NCI-H1417 treated with DMSO at 0.1 percent for 48 hours (cell line): ENCODE results near the gene MICAL1.

Source experiments
- DNase-seq: peaks from one replicate; lab custom pipeline; 2025; lab: John Stamatoyannopoulos, UW

Gene MICAL1, protein sequence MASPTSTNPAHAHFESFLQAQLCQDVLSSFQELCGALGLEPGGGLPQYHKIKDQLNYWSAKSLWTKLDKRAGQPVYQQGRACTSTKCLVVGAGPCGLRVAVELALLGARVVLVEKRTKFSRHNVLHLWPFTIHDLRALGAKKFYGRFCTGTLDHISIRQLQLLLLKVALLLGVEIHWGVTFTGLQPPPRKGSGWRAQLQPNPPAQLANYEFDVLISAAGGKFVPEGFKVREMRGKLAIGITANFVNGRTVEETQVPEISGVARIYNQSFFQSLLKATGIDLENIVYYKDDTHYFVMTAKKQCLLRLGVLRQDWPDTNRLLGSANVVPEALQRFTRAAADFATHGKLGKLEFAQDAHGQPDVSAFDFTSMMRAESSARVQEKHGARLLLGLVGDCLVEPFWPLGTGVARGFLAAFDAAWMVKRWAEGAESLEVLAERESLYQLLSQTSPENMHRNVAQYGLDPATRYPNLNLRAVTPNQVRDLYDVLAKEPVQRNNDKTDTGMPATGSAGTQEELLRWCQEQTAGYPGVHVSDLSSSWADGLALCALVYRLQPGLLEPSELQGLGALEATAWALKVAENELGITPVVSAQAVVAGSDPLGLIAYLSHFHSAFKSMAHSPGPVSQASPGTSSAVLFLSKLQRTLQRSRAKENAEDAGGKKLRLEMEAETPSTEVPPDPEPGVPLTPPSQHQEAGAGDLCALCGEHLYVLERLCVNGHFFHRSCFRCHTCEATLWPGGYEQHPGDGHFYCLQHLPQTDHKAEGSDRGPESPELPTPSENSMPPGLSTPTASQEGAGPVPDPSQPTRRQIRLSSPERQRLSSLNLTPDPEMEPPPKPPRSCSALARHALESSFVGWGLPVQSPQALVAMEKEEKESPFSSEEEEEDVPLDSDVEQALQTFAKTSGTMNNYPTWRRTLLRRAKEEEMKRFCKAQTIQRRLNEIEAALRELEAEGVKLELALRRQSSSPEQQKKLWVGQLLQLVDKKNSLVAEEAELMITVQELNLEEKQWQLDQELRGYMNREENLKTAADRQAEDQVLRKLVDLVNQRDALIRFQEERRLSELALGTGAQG

DNA sequence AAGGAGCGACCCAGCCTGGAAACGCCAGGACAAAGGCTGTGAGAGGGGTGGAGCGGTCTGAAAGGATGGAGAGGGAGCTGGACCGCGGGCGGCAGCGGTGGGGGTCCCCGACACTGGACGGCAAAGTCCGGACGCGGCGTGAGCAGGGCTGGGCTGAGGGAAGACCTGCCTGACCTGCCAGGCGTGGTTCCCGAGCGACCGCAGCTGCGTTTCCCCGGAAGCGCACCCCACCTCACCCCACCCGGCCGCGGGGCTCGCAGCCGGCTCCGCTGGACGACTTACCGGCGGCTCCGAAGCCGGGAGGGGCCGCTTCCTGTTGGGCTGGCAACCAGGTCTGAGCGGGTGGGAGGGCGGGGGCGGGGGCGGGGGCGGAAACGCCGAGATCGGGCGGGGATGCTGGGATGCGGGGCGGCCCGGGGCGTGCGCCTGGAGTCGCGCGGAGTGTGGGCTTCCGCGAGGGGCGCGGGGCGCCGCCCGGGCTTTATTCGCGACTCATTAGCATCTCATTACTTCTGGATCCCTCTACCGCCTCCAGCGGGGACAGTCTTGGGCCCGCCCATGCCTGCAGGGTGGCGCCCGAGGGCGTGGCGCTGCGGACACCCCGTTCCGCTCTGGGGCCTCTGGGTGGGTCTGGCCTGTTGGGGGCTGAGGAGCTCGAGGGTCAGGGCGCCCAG lies at the start of gene MICAL1:
Gene MICAL1 (minus strand): TSS at position 336 of the 674 bp plus-strand sequence. CDS start 1,576 bp downstream, outside the sequence.
- no peak for DNase-seq

DNA sequence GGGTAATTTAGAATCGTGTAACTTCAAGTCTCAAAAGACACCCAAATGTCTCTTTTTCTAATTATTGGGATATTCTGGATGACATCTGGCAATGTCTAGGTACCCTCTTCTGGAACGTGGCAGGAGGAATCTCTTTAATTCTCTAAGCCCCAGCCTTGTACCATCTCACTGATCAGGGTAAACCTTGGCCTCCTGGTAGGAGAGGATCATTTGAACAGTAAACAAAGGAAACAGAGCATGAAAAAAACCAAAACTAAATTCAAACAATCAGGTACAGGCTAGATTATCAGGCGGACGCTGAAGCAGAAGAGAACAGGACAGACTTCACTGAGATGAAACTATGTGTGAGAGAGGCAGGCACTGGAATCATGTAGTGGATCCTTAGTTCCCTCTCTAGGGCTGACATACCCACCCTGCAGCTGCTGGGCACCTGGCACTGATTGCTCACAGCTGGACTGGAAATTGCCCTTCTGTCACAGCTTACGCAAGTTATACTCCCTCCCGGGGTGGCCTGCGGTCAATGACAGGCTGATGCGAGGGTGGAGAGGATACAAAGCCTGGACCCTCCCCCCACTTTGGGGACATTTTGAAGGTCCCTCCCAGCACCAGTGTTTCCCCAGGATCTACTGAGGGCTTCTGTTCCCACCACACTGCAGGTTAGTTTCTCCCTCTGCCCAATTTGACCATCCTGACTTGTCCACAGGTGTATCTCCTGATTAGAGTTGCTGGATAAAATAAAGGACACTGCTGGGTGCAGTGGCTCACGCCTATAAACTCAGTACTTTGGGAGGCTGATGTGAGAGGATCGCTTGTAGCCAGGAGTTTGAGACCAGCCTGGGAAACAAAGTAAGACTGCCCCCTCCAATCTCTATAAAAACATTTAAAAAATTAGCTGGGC lies 48.0 kb upstream of the MICAL1 start:
- no peak for DNase-seq

DNA sequence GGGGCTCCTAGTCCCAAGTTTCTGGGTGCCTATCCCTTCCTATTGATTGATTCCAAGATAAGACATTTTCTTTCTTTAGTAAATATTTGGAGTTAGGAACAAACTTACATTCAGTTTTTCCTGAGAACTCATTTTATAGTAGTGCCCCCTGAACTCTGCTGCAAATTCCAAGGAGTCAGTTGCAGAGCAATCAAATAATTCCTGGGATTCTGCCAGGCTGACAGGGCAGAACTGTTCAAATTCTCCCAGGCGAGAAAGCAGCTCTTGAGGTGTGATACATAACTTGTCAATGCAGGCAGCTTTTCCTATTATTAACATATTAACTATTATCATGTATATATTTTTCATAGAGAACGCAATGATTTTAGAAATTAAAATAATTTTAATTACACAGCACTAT lies 43.4 kb upstream of the MICAL1 start:
- DNase-seq, result no peak

DNA sequence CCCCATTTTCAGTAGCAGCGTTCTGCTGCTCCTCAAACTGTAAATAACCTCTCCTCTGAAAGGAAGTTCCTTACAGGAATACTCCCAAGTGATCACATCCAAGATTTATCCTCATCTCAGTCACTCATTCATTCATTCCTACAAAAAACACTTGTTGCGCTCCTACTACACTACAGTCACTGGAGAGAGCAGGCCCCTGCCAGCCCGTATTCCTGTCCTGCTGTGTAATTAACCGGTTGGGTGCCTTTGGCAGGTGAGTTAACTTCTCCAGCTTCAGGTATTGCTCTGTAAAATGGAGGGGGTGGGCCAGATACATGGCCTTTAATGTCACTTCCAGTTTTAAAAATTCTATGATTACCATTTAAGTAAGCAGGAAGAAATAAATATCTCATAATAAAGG lies 42.5 kb upstream of the MICAL1 start:
- DNase-seq, result no peak

DNA sequence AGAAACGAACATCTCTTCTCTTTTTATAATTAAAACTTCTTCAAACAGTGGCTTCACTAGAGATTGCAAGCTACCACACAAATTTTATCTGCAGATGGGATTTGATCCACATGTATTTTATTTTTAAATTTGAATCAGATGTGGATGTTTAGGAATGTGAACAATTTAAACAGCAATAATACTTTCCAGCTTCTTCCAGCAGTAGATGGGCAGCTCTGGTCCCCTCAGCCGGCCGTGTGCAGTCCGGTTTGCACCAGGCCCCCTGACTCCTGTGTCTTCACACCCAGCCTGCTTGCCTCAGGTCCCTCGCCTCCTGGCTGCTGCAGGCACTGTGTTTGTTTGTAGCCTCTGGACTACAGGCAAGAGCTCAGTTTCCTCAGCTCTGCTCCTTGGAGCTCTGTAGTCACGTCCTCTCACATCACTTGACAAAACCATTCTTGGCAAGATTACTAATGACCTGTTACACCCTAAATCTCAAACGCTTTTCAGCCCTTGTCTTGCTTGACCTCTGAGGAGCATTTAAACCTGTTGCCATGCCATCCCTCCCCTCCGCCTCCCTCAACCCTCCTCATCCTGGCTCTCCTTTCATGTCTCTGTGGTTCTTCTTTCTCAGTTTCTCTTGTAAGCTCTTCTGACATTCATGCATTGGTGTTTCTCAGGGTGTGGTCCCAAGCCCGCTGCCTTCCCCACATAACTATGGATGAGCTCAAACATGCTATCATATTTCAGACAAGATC lies 40.6 kb upstream of the MICAL1 start:
- DNase-seq, result no peak

DNA sequence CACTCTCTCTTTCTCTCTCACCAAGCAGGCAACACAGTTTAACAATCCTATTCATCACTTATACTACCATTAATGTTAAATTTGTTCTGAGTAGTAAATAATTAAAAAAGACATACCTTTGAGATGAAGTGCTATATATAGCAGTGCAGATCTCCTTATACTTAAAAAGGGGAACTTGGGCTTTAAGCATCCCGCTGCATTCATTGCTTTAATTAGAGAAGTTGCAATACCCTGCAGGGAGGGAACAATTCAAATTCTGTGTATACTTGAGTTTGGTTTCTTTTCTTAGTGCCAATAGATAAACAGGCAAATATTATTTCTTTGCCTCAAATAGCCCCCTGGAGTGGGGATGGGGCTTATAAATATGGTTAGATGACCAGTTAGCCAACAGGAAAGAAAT lies 38.3 kb upstream of the MICAL1 start:
- DNase-seq, result no peak

DNA sequence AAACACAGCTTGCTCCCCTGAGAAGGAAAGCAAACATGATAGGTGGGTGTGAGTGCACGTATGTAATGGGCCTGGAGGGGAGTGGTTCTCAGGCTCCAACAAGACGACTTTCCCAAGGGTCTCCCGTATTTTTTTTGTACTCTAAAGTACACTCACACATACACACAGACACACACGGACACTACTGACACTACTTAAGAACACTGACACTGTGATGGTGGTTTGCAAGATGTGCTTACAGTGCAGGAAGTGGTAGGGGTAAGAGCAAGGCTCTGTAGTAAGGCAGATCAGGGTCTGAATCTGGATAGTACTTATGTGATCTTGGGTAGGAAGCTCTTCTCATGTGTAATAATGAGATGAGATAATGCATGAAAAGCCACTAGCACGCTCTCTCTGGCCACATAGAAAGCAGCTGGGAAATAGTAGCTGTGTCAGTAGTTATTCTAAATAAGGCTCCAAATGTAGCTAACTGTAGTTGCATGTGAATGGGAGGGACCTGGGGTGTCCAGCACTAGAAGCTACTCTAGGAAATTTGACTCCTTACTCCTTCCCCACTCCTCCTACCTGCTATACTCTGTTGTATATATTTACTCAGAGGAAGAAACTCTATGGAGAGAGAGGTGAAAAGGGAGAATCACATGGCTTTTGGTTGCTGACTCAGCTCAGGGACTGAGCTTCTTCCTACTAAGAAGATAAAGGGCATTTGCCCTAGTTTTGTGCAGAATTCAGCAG lies 35.8 kb upstream of the MICAL1 start:
- DNase-seq, result no peak

DNA sequence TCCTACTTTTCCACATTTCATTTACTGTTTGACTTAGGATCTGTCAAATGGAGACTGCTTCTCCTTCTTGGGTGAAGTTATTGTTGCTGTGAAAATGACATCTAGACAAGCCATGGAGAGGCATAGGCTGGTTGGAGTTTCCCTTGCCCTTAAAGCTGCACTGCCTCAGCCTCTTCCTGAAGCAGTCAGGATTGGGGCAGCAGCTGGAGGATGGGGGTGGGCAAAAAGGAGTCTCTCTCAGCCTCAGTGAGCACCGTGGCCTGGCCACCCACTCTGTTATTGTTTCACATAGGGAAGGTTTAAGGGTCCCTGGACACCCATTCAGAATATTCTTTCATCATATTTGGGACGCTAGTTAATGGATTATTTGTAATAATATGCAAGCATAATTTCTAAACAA lies 35.1 kb upstream of the MICAL1 start:
- no peak for DNase-seq

DNA sequence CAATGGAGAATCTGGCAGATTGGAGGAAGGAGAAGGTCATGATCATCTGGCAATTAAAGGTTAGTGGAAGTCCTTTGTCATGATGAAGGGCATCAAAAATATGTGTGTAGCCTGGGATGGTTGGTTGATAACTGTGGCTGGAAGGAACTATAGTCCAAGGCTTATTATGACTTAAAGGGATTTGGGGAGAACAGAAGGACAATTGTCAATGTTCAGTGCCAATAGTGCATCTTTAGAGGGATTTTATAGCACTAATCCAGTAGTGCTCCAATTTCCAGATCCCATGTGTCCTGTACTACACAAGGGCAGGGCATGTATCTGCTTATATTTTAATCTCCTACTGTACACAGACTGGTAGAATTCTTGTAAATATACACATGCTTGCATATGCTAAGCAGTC lies 32.4 kb upstream of the MICAL1 start:
- DNase-seq, result no peak

DNA sequence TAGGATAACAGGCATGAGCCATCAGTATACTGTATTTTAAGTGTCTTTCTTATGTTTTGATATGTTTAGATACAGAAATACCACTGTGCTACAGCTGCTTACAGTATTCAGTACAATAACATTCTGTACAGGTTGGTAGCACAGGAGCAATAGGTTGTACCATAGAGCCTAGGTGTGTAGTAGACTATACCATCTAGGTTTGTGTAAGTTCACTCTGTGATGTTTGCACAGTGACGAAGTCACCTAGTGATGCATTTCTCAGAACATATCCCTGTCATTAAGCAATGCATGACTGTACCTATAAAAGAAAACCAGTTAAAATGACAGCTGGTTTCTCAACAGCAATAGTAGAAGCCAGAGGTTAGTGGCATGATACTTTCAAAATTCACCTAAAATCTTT lies 30.5 kb upstream of the MICAL1 start:
- no peak for DNase-seq

DNA sequence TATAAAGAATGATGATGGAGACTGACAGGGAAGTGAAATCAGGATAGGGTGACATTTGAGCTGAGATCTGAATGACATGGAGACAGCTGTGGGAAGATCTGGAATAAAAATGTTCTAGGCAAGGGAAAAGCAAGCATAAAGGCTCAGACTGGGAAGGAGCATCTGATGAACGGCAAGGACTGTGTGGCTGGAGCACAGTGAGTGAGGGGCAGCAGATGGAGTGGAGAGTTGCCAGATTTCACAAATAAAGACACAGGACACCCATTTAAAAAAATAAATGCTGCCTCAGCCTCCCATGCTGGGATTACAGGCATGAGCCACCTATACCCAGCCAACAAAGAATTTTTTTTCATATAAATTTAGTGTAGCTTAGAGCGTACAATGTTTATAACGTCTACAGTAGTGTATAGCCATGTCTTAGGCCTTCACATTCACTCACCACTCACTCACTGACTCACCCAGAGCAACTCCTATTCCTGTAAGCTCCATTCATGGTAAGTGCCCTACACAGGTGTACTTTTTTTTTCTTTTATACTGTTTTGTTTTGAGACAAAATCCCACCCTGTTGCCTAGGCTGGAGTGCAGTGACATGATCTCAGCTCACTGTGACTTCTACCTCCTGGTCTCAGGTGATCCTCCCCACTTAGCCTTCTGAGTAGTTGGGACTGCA lies 29.8 kb upstream of the MICAL1 start:
- DNase-seq, result no peak

DNA sequence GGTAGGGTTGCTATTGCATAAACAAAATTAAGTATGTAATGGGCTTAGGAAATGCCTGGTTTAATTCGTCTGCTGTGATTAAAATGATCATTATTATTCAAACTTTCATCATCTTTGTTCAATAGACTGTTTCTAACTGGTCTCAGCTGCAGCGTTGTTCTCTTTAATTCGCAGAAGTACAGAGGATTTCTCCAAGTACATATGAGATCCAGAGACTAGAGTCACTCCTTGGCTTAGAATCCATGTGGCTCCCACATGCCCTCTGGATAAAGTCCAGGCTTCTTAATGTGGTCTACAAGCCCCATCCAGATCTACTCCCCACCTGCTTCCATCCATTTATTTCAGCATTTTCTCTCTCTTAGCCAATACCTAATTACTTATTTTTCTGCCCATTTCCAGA lies 28.6 kb upstream of the MICAL1 start:
- no peak for DNase-seq

DNA sequence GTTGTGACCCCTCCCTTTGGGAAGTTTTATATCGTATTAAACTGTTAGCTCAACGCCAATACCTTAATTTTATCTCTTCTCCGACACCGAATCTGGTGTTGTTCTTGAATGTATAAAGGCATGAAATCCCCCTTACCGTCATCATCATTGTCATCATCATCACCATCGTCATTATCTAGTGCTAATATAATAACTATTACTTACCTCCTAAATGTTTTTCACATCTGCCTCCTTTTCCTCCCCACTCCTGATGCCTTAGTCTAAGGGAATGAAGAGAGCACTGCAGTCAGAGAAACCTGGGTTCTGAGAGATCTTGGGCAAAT lies 28.1 kb upstream of the MICAL1 start:
- DNase-seq, result no peak

DNA sequence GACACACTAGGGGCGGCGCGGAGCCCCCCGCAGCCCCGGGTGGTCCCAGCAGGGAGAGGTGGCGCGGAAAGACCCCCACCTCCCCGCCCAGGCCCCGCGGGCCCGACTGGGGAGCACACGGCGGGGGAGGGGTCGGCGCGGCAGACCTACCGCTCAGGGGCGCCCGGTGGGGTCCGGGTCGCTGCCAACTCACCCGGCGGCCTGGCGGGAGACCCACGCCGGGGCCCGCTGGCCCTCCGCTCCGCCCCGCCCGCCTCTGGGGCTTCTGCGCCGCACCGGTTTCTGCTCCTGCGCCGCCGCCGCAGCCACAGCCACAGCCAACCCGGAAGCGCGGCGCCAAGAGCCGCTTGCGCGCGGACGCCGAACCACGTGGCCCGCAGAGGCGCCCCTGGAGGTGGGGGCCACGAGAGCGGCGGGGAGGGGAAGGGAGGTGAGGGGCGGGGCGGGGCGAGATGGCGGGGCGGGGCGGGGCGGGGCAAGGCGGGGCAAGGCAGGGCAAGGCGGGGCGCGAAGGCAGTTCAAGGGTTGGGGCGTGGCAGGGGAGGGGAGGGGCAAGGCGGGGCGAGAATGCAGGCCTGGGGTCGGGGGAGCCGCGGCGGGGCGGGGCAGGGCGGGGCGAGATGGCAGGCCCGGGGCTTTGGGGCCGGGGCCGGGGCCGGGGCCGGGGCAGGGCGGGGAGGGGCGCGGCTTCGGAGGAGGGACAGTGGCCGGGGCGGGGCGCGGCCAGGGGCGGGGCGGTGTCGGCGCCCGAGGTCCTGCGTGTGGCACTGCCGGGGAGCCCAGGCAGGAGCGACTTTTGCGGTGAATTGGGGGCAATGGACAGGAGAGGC lies 27.5 kb upstream of the MICAL1 start, which contains the start of gene ZBTB24:
Gene ZBTB24 (minus strand): TSS at position 315 of the 830 bp plus-strand sequence. CDS start 1,193 bp downstream, outside the sequence.
- no peak for DNase-seq

DNA sequence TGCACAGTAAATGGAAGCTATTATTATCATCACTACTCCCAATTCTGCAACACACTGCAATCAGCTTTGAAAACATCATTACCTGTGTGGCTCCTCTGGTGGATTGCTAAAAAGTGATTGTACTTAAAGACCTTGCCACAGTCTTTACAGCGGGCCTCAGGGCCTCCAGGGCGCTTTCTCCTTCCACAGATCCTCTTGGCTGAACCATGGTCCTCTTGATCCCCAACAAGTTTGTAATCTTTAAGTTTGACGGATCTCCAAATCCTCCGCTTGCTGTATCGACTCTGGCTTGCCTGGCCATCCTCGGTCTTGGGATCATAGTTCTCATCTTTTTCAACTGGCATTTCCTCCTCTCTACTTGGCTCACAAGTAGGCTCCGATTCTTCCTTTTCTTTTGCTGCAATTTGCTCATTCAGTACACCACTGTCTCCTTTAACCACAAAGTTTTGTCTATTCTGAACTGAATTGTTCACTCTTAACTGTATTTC lies 25.5 kb upstream of the MICAL1 start:
- no peak for DNase-seq

DNA sequence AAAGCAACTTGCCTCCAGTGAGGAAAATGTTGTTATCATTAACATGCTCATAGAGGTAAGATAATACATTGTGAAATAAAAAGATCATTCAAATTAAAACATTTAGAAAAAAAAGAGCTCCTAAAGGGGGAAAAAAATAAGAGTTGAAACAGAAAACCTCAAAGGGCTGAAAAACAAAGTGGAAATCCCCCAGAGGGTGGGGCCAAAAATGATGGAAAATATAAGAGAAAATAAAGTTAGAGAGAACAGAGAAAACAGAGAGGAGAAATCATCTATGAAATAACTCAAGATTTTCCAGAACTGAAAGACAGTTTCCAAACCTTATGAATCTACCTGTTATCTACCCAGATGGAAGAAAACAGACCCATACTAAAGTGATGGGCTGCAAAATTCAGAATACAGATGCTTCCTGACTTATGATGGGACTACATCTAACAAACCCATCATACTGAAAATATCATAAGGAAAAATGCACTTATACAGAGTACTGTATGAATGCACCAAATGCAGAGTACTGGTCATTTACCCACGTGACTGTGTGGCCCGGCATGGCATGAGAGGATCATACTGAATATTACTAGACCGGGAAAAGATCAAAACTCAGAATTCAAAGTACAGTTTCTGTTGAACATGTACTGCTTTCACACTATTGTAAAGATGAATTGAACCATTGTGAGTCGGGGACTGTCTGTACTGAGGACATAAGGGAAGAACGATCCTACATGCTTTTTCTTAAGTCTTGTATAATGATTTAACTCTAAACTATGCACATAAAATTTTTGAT lies 23.5 kb upstream of the MICAL1 start:
- no peak for DNase-seq

DNA sequence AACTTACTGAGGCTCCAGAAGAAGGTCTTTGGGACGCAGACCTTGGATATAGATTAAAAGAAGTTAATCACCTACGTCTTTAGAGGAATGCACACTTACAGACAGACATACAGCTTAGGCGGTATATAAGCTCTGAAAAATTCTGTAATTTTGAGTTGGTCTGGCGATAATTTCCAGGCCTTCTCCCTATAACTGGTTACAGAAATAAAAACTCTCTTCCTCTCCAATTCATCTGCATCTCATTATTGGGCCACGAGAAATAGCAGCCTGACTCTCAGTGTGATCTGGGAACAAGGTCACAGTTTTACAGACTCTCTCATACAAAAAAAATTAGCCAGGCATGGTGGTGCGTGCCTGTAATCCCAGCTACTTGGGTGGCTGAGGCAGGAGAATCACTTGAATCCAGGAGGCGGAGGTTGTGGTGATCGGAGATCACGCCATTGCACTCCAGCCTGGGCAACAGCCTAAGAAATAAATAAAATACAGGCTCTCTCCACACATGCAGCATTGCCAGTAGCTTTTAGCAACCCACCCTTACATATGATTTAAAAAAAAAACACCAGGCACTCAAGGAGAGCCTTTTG lies 22.7 kb upstream of the MICAL1 start:
- DNase-seq, result no peak
